K562 (cell line): Measurements from ENCODE around the gene ZNF18. TPM values are rescaled to one million over a fixed set of nuclear protein-coding genes. Genes with fewer than 3 reads are reported as not detected.

Source experiments
- CBX1 ChIP-seq: sonication (generic); IDR thresholded peaks from 2 replicates; pipeline ENCODE4 v1.6.1; 2016; ENCODE audit warnings: antibody characterized with exemption, low read depth, mild to moderate bottlenecking
- NR2C1 ChIP-seq, 2 experiments: fragments of 450-650 bp; IDR thresholded peaks; 2 replicates each; pipeline ENCODE4 v1.6.1; 2017; ENCODE audit warnings: mild to moderate bottlenecking in 2 of 2, antibody characterized with exemption in 1 of 2, inconsistent platforms in 1 of 2, missing compliant biosample characterization in 1 of 2, missing genetic modification characterization in 1 of 2
- PHF20 ChIP-seq: fragments of 450-650 bp; IDR thresholded peaks from 2 replicates; pipeline ENCODE4 v1.6.1; 2018; ENCODE audit not compliant: partially characterized antibody
- SAP30 ChIP-seq: fragments of 200-600 bp; sonication (generic); IDR thresholded peaks from 2 replicates; pipeline ENCODE4 v1.6.1; 2012; ENCODE audit warnings: borderline replicate concordance, low read depth, mild to moderate bottlenecking, moderate library complexity, low read length, control low read depth, inconsistent platforms; ENCODE audit not compliant: insufficient read depth, poor library complexity, severe bottlenecking
- TBP ChIP-seq: optimal IDR thresholded peaks from 2 replicates; pipeline ENCODE3; 2011; ENCODE audit warnings: low read depth, low read length, improper control_type of control experiment
- ZNF263 ChIP-seq: sonication (generic); formaldehyde crosslinking; IDR thresholded peaks from 2 replicates; pipeline ENCODE4 v1.8.0; 2022; ENCODE audit warnings: mild to moderate bottlenecking, missing genetic modification reagents, borderline replicate concordance
- ZNF282 ChIP-seq: sonication (generic); formaldehyde crosslinking; IDR thresholded peaks from 2 replicates; pipeline ENCODE4 v1.8.1; 2023; ENCODE audit warnings: missing genetic modification reagents
- ZNF511 ChIP-seq: sonication (generic); formaldehyde crosslinking; IDR thresholded peaks from 2 replicates; pipeline ENCODE4 v1.8.0; 2022; ENCODE audit warnings: mild to moderate bottlenecking, missing genetic modification reagents
- polyA plus RNA-seq, 8 experiments: library from polyadenylated mRNA; depleted of rRNA in 4 of 8; stranded (reverse) in 5 of 8; unstranded in 3 of 8; fragments of >200 nt; fragmentation: Nextera tagmentation in 2 of 8; fragmentation: Illumina TruSeq in 1 of 8; extraction: Ambion mirVana in 2 of 8; extraction: Trizol in 1 of 8; gene quantifications; 2 replicates each; pipeline versions ENCODE4 v1.2.1 to v1.2.3, GENCODE V29; 2011 to 2014; ENCODE audit warnings: inconsistent platforms in 1 of 8, missing spikeins in 1 of 8
- total RNA-seq, 7 experiments: library from RNA; depleted of rRNA in 6 of 7; stranded (reverse); fragments of >200 nt in 6 of 7; fragmentation: Illumina TruSeq in 2 of 7; extraction: Trizol in 2 of 7; gene quantifications; 2 replicates each; pipeline versions ENCODE4 v1.2.1 to v1.2.3, GENCODE V29; 2011 to 2021; ENCODE audit warnings: low replicate concordance in 1 of 7
- TF ChIP-seq, protein P1 (sequence below), 2 experiments: fragments of 450-650 bp in 1 of 2; sonication (generic) in 1 of 2; formaldehyde crosslinking in 1 of 2; IDR thresholded peaks; 2 replicates each; pipeline versions ENCODE4 v1.7.1 to v1.9.0; 2016 to 2022; ENCODE audit warnings: inconsistent platforms in 1 of 2, mild to moderate bottlenecking in 1 of 2, missing genetic modification reagents in 1 of 2

ZNF18 gene
- total and polyA plus RNA-seq, 9 of the 15 experiments (the other 6 are each of a cell fraction or from before 2014, with no cell fraction given), result 1.1 to 5.0 (median 3.4) TPM

DNA sequence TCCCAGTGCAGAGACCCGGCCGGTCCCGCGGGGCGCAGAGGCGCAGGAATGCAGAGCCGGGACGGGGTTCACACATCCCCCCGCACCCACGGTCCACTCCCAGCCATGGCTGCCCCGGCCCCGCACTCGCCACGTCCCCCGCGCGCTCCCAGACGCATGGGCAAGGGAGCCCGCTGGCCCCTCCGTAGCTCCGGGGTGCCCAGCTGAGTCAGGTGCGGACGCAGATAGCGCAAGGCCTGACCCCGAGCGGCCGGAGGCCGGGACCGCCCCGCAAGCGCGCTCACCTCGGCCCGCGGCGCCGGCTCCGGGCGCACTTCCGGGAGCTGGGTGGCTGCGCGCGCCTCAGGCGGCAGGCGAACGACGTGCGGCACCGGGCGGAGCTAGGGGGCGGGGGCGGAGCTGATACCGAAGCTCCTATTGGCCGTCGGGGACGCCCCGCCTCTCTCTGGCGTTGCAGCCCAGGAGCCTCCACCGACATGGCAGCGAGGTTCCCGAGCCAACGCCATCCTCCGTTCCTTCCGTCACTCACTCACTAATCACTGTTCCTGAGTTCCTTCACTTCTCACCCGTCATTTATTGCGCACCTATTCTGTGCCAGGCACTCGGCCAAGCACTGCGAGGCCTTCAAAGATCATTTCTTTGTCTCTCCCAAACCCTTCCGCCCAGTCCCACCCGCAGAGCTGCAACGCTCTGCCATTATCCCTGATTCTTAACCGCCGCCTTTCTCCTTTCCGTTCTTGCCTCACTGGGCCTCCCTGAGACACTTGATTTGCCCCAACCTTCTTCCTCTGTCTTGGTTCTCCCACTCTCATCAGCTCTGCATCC lies at the start of gene ZNF18 (continued):
- TF ChIP-seq, protein P1, sequence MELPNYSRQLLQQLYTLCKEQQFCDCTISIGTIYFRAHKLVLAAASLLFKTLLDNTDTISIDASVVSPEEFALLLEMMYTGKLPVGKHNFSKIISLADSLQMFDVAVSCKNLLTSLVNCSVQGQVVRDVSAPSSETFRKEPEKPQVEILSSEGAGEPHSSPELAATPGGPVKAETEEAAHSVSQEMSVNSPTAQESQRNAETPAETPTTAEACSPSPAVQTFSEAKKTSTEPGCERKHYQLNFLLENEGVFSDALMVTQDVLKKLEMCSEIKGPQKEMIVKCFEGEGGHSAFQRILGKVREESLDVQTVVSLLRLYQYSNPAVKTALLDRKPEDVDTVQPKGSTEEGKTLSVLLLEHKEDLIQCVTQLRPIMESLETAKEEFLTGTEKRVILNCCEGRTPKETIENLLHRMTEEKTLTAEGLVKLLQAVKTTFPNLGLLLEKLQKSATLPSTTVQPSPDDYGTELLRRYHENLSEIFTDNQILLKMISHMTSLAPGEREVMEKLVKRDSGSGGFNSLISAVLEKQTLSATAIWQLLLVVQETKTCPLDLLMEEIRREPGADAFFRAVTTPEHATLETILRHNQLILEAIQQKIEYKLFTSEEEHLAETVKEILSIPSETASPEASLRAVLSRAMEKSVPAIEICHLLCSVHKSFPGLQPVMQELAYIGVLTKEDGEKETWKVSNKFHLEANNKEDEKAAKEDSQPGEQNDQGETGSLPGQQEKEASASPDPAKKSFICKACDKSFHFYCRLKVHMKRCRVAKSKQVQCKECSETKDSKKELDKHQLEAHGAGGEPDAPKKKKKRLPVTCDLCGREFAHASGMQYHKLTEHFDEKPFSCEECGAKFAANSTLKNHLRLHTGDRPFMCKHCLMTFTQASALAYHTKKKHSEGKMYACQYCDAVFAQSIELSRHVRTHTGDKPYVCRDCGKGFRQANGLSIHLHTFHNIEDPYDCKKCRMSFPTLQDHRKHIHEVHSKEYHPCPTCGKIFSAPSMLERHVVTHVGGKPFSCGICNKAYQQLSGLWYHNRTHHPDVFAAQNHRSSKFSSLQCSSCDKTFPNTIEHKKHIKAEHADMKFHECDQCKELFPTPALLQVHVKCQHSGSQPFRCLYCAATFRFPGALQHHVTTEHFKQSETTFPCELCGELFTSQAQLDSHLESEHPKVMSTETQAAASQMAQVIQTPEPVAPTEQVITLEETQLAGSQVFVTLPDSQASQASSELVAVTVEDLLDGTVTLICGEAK (IDR thresholded peaks at IDR 0.05), result 0 out of 2 replicates have a peak, but pooled peaks have one; percentile 28
- TF ChIP-seq, protein P1 (CRISPR knock-in tag; IDR thresholded peaks at IDR 0.05), result no peak
- TF ChIP-seq PHF20, result peak; percentile 64
- TF ChIP-seq ZNF511, result peak; percentile 19; the same call in 1 of the 2 replicates
- 0 out of 2 replicates have a peak, but pooled peaks have one; percentile 27 for TF ChIP-seq ZNF263 (CRISPR knock-in tag)
- TF ChIP-seq ZNF282 (CRISPR knock-in tag), result no peak
- TF ChIP-seq TBP, result peak; percentile 74
- 0 out of 2 replicates have a peak, but pooled peaks have one; percentile 49 for TF ChIP-seq CBX1
- TF ChIP-seq SAP30, result peak; percentile 49
- no peak for TF ChIP-seq NR2C1 (IDR thresholded peaks at IDR 0.05)
- TF ChIP-seq NR2C1 (tag; IDR thresholded peaks at IDR 0.05), result 0 out of 2 replicates have a peak, but pooled peaks have one; percentile 25
- TF ChIP-seq, all 486 proteins: peak for 82
